Suprapubic skin (tissue), 4 donors: ENCODE results near the gene DSC2.

Experiments used
- POLR2A ChIP-seq, 2 donors: fragments of 450-650 bp; IDR thresholded peaks; one replicate each; pipeline ENCODE4 v1.6.1; 2017; ENCODE audit warnings: antibody characterized with exemption in 2 of 2, mild to moderate bottlenecking in 2 of 2, moderate library complexity in 2 of 2
- POLR2AphosphoS5 ChIP-seq, 3 donors: sonication (generic); formaldehyde crosslinking; IDR thresholded peaks; one replicate each; pipeline ENCODE4 v1.6.1; 2017; ENCODE audit warnings: antibody characterized with exemption in 3 of 3
- TF ChIP-seq, protein P1 (sequence below), 2 donors: fragments of 200-600 bp in 1 of 2; fragments of 450-650 bp in 1 of 2; sonication (generic) in 1 of 2; IDR thresholded peaks; one replicate each; pipeline ENCODE4 v1.5.1; 2016 to 2019; ENCODE audit warnings: antibody characterized with exemption in 2 of 2, mild to moderate bottlenecking in 1 of 2, moderate library complexity in 1 of 2

DNA sequence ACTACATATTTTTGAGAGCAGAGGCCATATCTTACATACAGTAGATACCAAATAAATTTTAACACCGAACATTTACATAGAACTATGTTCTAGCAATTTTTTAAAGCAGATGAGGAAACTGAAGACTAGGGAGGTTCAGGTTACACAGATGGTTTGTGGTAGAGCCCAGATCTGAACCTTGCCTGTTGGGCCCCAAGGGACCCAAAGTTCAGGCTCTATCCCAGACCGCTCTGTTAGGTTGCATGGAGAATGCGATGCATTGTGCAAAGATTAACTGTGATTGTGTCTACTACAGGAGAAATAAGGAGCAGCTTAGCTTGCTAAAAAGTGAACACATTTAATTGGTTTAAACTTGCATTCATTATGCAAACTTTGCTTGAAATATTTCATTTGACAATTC lies 43.3 kb downstream of the DSC2 start:
- TF ChIP-seq, protein P1, sequence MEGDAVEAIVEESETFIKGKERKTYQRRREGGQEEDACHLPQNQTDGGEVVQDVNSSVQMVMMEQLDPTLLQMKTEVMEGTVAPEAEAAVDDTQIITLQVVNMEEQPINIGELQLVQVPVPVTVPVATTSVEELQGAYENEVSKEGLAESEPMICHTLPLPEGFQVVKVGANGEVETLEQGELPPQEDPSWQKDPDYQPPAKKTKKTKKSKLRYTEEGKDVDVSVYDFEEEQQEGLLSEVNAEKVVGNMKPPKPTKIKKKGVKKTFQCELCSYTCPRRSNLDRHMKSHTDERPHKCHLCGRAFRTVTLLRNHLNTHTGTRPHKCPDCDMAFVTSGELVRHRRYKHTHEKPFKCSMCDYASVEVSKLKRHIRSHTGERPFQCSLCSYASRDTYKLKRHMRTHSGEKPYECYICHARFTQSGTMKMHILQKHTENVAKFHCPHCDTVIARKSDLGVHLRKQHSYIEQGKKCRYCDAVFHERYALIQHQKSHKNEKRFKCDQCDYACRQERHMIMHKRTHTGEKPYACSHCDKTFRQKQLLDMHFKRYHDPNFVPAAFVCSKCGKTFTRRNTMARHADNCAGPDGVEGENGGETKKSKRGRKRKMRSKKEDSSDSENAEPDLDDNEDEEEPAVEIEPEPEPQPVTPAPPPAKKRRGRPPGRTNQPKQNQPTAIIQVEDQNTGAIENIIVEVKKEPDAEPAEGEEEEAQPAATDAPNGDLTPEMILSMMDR (IDR thresholded peaks at IDR 0.05) = no peak
- TF ChIP-seq POLR2A (IDR thresholded peaks at IDR 0.05) (no peak), POLR2AphosphoS5 (IDR thresholded peaks at IDR 0.05) (no peak)
